HEK293 (cell line): ENCODE data around the gene PROX1.

Experiments
- CTCF ChIP-seq: fragments of 450-650 bp; formaldehyde crosslinking; IDR thresholded peaks from 2 replicates; pipeline ENCODE4 v1.5.1; 2016; ENCODE audit warnings: missing biosample characterization, missing genetic modification characterization
- GLIS1 ChIP-seq: fragments of 450-650 bp; formaldehyde crosslinking; IDR thresholded peaks from 2 replicates; pipeline ENCODE4 v1.5.1; 2016; ENCODE audit warnings: missing biosample characterization, missing genetic modification characterization
- OSR2 ChIP-seq: fragments of 450-650 bp; formaldehyde crosslinking; IDR thresholded peaks from 2 replicates; pipeline ENCODE4 v1.5.1; 2016; ENCODE audit warnings: missing biosample characterization, missing genetic modification characterization
- ZNF266 ChIP-seq: fragments of 450-650 bp; formaldehyde crosslinking; IDR thresholded peaks from 2 replicates; pipeline ENCODE4 v1.5.1; 2016; ENCODE audit warnings: missing biosample characterization, missing genetic modification characterization, low read depth
- ZNF302 ChIP-seq: fragments of 450-650 bp; formaldehyde crosslinking; IDR thresholded peaks from 2 replicates; pipeline ENCODE4 v1.5.1; 2016; ENCODE audit warnings: missing biosample characterization, missing genetic modification characterization, low read depth
- ZNF433 ChIP-seq: fragments of 450-650 bp; formaldehyde crosslinking; IDR thresholded peaks from 2 replicates; pipeline ENCODE4 v1.5.1; 2016; ENCODE audit warnings: missing biosample characterization, missing genetic modification characterization, low read depth
- ZNF768 ChIP-seq: fragments of 450-650 bp; formaldehyde crosslinking; IDR thresholded peaks from 2 replicates; pipeline ENCODE4 v1.5.1; 2018; ENCODE audit warnings: missing biosample characterization, mild to moderate bottlenecking, missing genetic modification characterization

- TF ChIP-seq ZNF768 (no peak), CTCF (no peak), OSR2 (tag by site-specific recombination) (no peak), GLIS1 (tag by site-specific recombination) (peak; percentile 96), ZNF266 (tag by site-specific recombination) (no peak), ZNF302 (tag by site-specific recombination) (no peak), ZNF433 (tag by site-specific recombination) (no peak)
Measured at GRCh38 chr1:214044438-214045214, 56.9 kb downstream of the PROX1 start.
